Measurements from ENCODE around the gene DESI1. TPM values are rescaled to one million over a fixed set of nuclear protein-coding genes. Genes with fewer than 3 reads are reported as not detected.

DESI1 gene
- total and polyA plus RNA-seq, 2 of the 13 experiments (the other 11 are each of a cell fraction or from before 2014, with no cell fraction given) = 21.6 to 29.2 TPM

DNA sequence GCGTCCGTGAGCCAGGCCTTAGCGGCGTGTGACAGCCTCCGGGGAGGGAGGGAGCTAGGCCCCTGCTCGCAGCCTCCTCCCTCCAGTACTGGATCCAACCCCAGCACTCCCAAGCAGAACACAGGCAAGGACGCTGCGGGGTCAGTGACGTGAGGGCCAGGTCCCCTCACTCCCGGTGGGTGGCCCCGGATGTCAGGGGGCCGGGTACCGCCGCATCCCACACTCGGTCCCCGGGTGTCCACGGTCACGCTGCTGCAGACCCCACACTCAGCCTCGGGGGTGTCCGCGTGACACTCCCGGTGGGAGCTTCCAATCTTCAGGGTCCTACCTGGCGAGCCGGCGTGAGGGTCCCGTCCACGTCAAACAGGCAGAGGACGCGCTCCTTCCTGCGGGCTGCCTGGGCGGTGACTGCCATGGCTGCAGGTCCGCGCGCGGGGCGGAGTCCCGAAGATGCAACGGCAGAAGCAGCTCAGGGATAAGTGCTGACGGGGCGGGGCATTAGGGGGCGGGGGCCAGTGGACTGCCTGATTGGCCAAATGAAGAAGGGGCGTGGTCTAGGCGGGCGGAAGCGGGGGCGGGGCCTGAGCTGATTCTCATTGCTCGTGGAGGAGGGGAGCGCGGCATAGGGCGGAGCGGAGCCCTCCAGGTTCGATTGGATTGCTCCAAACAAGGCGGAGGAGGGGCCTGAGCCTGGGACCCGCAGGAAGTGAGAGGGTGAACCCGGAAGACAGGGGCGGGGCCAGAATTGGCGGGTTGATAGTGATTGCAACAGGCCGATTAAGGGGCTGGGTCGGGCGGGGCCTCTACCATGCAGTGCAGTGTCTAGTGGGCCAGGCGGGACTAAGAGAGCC is 31.2 kb downstream of the DESI1 start, which contains the start of gene PMM1 (continued):
- no peak for TF ChIP-seq ADNP (CRISPR knock-in tag; IDR thresholded peaks at IDR 0.05)
- TF ChIP-seq ATAD3A (CRISPR knock-in tag; IDR thresholded peaks at IDR 0.05) = no peak
- TF ChIP-seq FOXA3 (CRISPR knock-in tag; IDR thresholded peaks at IDR 0.05) = no peak
- TF ChIP-seq AGO1 (IDR thresholded peaks at IDR 0.05; ENCODE audit: low read depth, low read length, poor library complexity, severe bottlenecking) = peak; percentile 67
- TF ChIP-seq MLLT10 (CRISPR knock-in tag; IDR thresholded peaks at IDR 0.05) = no peak
- TF ChIP-seq ZEB1 (IDR thresholded peaks at IDR 0.05; ENCODE audit: insufficient replicate concordance, low read depth) = no peak
- TF ChIP-seq ZNF589 (CRISPR knock-in tag; conservative IDR thresholded peaks at IDR 0.05) = no peak
- TF ChIP-seq ZNF652 (CRISPR knock-in tag; IDR thresholded peaks at IDR 0.05; ENCODE audit: borderline replicate concordance, low read depth) = no peak
- TF ChIP-seq ZNF772 (CRISPR knock-in tag; IDR thresholded peaks at IDR 0.05) = peak; percentile 47; the same call in 1 of the 2 replicates
- TF ChIP-seq MXI1 (IDR thresholded peaks at IDR 0.05; ENCODE audit: borderline replicate concordance, low read depth, low read length) = peak; percentile 66; the same call in 1 of the 3 replicates
- no peak for TF ChIP-seq MEIS1 (CRISPR knock-in tag; IDR thresholded peaks at IDR 0.05; ENCODE audit: borderline replicate concordance)
- TF ChIP-seq ATF7-NPFF (CRISPR knock-in tag; IDR thresholded peaks at IDR 0.05; ENCODE audit: low read depth) = no peak
- no peak for TF ChIP-seq REPIN1 (CRISPR knock-in tag; IDR thresholded peaks at IDR 0.05; ENCODE audit: borderline replicate concordance, low read depth)
- TF ChIP-seq, protein P1, sequence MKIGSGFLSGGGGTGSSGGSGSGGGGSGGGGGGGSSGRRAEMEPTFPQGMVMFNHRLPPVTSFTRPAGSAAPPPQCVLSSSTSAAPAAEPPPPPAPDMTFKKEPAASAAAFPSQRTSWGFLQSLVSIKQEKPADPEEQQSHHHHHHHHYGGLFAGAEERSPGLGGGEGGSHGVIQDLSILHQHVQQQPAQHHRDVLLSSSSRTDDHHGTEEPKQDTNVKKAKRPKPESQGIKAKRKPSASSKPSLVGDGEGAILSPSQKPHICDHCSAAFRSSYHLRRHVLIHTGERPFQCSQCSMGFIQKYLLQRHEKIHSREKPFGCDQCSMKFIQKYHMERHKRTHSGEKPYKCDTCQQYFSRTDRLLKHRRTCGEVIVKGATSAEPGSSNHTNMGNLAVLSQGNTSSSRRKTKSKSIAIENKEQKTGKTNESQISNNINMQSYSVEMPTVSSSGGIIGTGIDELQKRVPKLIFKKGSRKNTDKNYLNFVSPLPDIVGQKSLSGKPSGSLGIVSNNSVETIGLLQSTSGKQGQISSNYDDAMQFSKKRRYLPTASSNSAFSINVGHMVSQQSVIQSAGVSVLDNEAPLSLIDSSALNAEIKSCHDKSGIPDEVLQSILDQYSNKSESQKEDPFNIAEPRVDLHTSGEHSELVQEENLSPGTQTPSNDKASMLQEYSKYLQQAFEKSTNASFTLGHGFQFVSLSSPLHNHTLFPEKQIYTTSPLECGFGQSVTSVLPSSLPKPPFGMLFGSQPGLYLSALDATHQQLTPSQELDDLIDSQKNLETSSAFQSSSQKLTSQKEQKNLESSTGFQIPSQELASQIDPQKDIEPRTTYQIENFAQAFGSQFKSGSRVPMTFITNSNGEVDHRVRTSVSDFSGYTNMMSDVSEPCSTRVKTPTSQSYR (CRISPR knock-in tag; IDR thresholded peaks at IDR 0.05; ENCODE audit: borderline replicate concordance) = 0 out of 2 replicates have a peak, but pooled peaks have one; percentile 5
- 0 out of 2 replicates have a peak, but pooled peaks have one; percentile 12 for TF ChIP-seq ZNF749 (CRISPR knock-in tag; IDR thresholded peaks at IDR 0.05; ENCODE audit: borderline replicate concordance)
- no peak for TF ChIP-seq STAT5B (CRISPR knock-in tag; IDR thresholded peaks at IDR 0.05)
- TF ChIP-seq PITX1 (CRISPR knock-in tag; IDR thresholded peaks at IDR 0.05) = no peak
- TF ChIP-seq, protein P2, sequence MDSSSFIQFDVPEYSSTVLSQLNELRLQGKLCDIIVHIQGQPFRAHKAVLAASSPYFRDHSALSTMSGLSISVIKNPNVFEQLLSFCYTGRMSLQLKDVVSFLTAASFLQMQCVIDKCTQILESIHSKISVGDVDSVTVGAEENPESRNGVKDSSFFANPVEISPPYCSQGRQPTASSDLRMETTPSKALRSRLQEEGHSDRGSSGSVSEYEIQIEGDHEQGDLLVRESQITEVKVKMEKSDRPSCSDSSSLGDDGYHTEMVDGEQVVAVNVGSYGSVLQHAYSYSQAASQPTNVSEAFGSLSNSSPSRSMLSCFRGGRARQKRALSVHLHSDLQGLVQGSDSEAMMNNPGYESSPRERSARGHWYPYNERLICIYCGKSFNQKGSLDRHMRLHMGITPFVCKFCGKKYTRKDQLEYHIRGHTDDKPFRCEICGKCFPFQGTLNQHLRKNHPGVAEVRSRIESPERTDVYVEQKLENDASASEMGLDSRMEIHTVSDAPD (CRISPR knock-in tag; IDR thresholded peaks at IDR 0.05) = no peak
- TF ChIP-seq ZNF33B (CRISPR knock-in tag; IDR thresholded peaks at IDR 0.05) = no peak
- peak; percentile 86 for TF ChIP-seq GABPB1 (CRISPR knock-in tag; IDR thresholded peaks at IDR 0.05)
- no peak for TF ChIP-seq ZBTB8A (CRISPR knock-in tag; IDR thresholded peaks at IDR 0.05; ENCODE audit: borderline replicate concordance, low read depth)
- TF ChIP-seq ZNF160 (CRISPR knock-in tag; IDR thresholded peaks at IDR 0.05) = peak; percentile 60; the same call in 1 of the 2 replicates
- TF ChIP-seq ZNF563 (CRISPR knock-in tag; IDR thresholded peaks at IDR 0.05) = peak; percentile 80
- TF ChIP-seq, protein P3, sequence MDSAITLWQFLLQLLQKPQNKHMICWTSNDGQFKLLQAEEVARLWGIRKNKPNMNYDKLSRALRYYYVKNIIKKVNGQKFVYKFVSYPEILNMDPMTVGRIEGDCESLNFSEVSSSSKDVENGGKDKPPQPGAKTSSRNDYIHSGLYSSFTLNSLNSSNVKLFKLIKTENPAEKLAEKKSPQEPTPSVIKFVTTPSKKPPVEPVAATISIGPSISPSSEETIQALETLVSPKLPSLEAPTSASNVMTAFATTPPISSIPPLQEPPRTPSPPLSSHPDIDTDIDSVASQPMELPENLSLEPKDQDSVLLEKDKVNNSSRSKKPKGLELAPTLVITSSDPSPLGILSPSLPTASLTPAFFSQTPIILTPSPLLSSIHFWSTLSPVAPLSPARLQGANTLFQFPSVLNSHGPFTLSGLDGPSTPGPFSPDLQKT (CRISPR knock-in tag; IDR thresholded peaks at IDR 0.05; ENCODE audit: borderline replicate concordance) = no peak
- no peak for TF ChIP-seq MYNN (CRISPR knock-in tag; IDR thresholded peaks at IDR 0.05; ENCODE audit: low read depth)

Data from HepG2 (cell line).